GM19438 (cell line): ENCODE data around the gene PPP6R2.
"Not testable (repeated sequence)": the region's sequence is repeated elsewhere in the genome, so short reads cannot be mapped to it uniquely, and the experiment has no call there.

Experiments used
- ATAC-seq: cut with Tn5 transposase; IDR thresholded peaks from one replicate; pipeline ENCODE4 v1.9.1; 2021; ENCODE audit warnings: low read depth; ENCODE audit not compliant: unreplicated experiment

The PPP6R2 gene

GRCh38 chr22:50376085-50376651 lies 33.0 kb downstream of the PPP6R2 start:
- ATAC-seq, result no peak

GRCh38 chr22:50381021-50381555 lies 38.0 kb downstream of the PPP6R2 start:
- ATAC-seq, result not testable (repeated sequence)

- no peak for ATAC-seq
Observed at GRCh38 chr22:50396751-50397370, 53.7 kb downstream of the PPP6R2 start.

GRCh38 chr22:50397371-50398060 lies 54.4 kb downstream of the PPP6R2 start:
- ATAC-seq, result not testable (repeated sequence)

- ATAC-seq, result no peak
Observed at GRCh38 chr22:50398831-50399648, 55.9 kb downstream of the PPP6R2 start.

GRCh38 chr22:50399751-50400331 lies 56.7 kb downstream of the PPP6R2 start:
- ATAC-seq, result no peak

GRCh38 chr22:50400406-50400805 lies 57.3 kb downstream of the PPP6R2 start:
- no peak for ATAC-seq

GRCh38 chr22:50400931-50401330 lies 57.8 kb downstream of the PPP6R2 start:
- no peak for ATAC-seq

GRCh38 chr22:50401907-50402306 lies 58.8 kb downstream of the PPP6R2 start:
- ATAC-seq, result no peak

GRCh38 chr22:50403701-50404101 lies 60.6 kb downstream of the PPP6R2 start:
- no peak for ATAC-seq

GRCh38 chr22:50406416-50407170 lies 63.5 kb downstream of the PPP6R2 start:
- ATAC-seq, result no peak

- no peak for ATAC-seq
Observed at GRCh38 chr22:50408311-50408710, 65.2 kb downstream of the PPP6R2 start.

- not testable (repeated sequence) for ATAC-seq
Observed at GRCh38 chr22:50408954-50409353, 65.8 kb downstream of the PPP6R2 start.

GRCh38 chr22:50414476-50415248 lies 71.5 kb downstream of the PPP6R2 start:
- ATAC-seq, result no peak

GRCh38 chr22:50415426-50415825 lies 72.3 kb downstream of the PPP6R2 start:
- no peak for ATAC-seq

- no peak for ATAC-seq
Observed at GRCh38 chr22:50416996-50417395, 73.9 kb downstream of the PPP6R2 start.

- no peak for ATAC-seq
Observed at GRCh38 chr22:50417411-50418210, 74.5 kb downstream of the PPP6R2 start.

- ATAC-seq, result no peak
Observed at GRCh38 chr22:50418624-50419023, 75.5 kb downstream of the PPP6R2 start.
